IMR-90 (cell line): Measurements from ENCODE around the gene SRRM1.

Experiments used
- CEBPB ChIP-seq: IDR thresholded peaks from 2 replicates; pipeline ENCODE4 v1.6.1; 2012; ENCODE audit warnings: low read depth, low read length, improper control_type of control experiment
- CHD1 ChIP-seq: IDR thresholded peaks from 2 replicates; pipeline ENCODE4 v1.6.1; 2012; ENCODE audit warnings: low read depth, low read length, improper control_type of control experiment
- TF ChIP-seq, protein P1 (sequence below): conservative IDR thresholded peaks from 2 replicates; pipeline ENCODE4 v1.5.1; 2012; ENCODE audit warnings: mild to moderate bottlenecking, low read depth, low read length, improper control_type of control experiment

DNA sequence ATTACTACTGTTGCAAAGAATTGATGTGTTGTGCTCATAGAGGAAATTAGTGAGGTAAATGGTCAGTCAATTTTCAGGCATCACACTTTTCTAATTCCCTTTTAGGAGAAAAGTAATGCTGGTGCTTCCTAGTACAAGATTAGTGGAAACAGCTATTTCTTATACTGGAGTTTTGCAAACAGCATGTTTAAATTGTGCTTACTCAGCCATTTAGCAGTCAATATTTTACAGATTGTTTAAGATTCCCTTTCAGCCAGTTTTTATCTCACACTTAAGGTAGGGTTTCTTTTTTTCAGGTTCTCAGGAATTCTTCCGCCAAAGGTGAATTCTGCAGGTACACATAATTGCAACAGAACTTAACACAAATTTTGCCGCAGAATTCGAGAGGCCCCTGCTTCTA, 10.9 kb downstream of the SRRM1 start:
- TF ChIP-seq, protein P1, sequence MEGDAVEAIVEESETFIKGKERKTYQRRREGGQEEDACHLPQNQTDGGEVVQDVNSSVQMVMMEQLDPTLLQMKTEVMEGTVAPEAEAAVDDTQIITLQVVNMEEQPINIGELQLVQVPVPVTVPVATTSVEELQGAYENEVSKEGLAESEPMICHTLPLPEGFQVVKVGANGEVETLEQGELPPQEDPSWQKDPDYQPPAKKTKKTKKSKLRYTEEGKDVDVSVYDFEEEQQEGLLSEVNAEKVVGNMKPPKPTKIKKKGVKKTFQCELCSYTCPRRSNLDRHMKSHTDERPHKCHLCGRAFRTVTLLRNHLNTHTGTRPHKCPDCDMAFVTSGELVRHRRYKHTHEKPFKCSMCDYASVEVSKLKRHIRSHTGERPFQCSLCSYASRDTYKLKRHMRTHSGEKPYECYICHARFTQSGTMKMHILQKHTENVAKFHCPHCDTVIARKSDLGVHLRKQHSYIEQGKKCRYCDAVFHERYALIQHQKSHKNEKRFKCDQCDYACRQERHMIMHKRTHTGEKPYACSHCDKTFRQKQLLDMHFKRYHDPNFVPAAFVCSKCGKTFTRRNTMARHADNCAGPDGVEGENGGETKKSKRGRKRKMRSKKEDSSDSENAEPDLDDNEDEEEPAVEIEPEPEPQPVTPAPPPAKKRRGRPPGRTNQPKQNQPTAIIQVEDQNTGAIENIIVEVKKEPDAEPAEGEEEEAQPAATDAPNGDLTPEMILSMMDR: no peak
- no peak for TF ChIP-seq CHD1
- no peak for TF ChIP-seq CEBPB
